IMR-90 (cell line): ENCODE measurements around the gene COG1. TPM values are rescaled to one million over a fixed set of nuclear protein-coding genes. Genes with fewer than 3 reads are reported as not detected.
A peak's percentile ranks its signal among the peaks of the same experiment; 100 is the strongest.

Source experiments
- ATAC-seq: fragments of 200-7000 bp; cut with Tn5 transposase; 2 replicates; pipeline ENCODE4 v1.9.1; 2020; ENCODE audit warnings: low read depth, mild to moderate bottlenecking, moderate library complexity
- BruUV-seq: library from RNA; stranded (reverse); fragments of 400-500 nt; replicated peaks from 2 replicates; lab custom pipeline; 2021; lab: Mats Ljungman, UMichigan
- CTCF ChIA-PET: fragments of 300-600 bp; formaldehyde crosslinking; extraction: SDS; loops from one replicate; lab custom pipeline; 2021; ENCODE audit warnings: antibody characterized with exemption; lab: Yijun Ruan, JAX
- POLR2A ChIA-PET: fragments of 300-600 bp; sonication (Branson Sonifier 250); formaldehyde crosslinking; loops from one replicate; lab custom pipeline; 2022; ENCODE audit warnings: antibody characterized with exemption; ENCODE audit not compliant: unreplicated experiment; lab: Charles Lee
- DNase-seq: peaks from one replicate; pipeline ENCODE4 v3.0.0; 2013
- H2AFZ ChIP-seq: replicated peaks from 2 replicates; pipeline ENCODE3; 2013; ENCODE audit warnings: low read length, mild to moderate bottlenecking; ENCODE audit not compliant: poor library complexity
- H2AK5ac ChIP-seq: 2 replicates; pipeline ENCODE4 v1.6.1; 2013; ENCODE audit warnings: low read depth, low read length, inconsistent platforms
- H2AK9ac ChIP-seq: replicated peaks from 2 replicates; pipeline ENCODE3; 2013; ENCODE audit warnings: mild to moderate bottlenecking, low read depth, low read length, moderate library complexity; ENCODE audit not compliant: poor library complexity
- H2BK120ac ChIP-seq: 2 replicates; pipeline ENCODE4 v1.6.1; 2013; ENCODE audit warnings: low read depth, low read length, inconsistent platforms
- H2BK15ac ChIP-seq: 3 replicates; pipeline ENCODE4 v1.6.1; 2013; ENCODE audit warnings: low read depth, low read length, inconsistent platforms
- H2BK20ac ChIP-seq: 2 replicates; pipeline ENCODE4 v1.6.1; 2013; ENCODE audit warnings: low read depth, mild to moderate bottlenecking, inconsistent platforms, low read length, moderate library complexity
- H2BK5ac ChIP-seq: 2 replicates; pipeline ENCODE4 v1.6.1; 2013; ENCODE audit warnings: mild to moderate bottlenecking, low read depth, low read length, inconsistent platforms; ENCODE audit not compliant: poor library complexity, severe bottlenecking
- H3K14ac ChIP-seq: replicated peaks from 2 replicates; pipeline ENCODE4 v1.6.1; 2013; ENCODE audit warnings: low read depth, low read length, inconsistent platforms
- H3K18ac ChIP-seq: 2 replicates; pipeline ENCODE4 v1.6.1; 2013; ENCODE audit warnings: low read depth, low read length, control low read depth
- H3K23ac ChIP-seq: 2 replicates; pipeline ENCODE4 v1.6.1; 2013; ENCODE audit warnings: low read depth, low read length, inconsistent platforms
- H3K27ac ChIP-seq: 2 replicates; pipeline ENCODE4 v1.5.1; 2013; ENCODE audit warnings: mild to moderate bottlenecking, control low read depth, low read length; ENCODE audit not compliant: insufficient read depth
- H3K27me3 ChIP-seq: 2 replicates; pipeline ENCODE4 v1.6.1; 2013; ENCODE audit warnings: low read length; ENCODE audit not compliant: control insufficient read depth, insufficient read depth
- H3K36me3 ChIP-seq: 2 replicates; pipeline ENCODE4 v1.6.1; 2013; ENCODE audit warnings: low read length, mixed read lengths; ENCODE audit not compliant: control insufficient read depth, insufficient read depth
- H3K4ac ChIP-seq: 2 replicates; pipeline ENCODE4 v1.6.1; 2013; ENCODE audit warnings: low read depth, low read length, inconsistent platforms
- H3K4me1 ChIP-seq: 2 replicates; pipeline ENCODE4 v1.6.1; 2013; ENCODE audit warnings: low read length, mixed read lengths; ENCODE audit not compliant: control insufficient read depth, insufficient read depth
- H3K4me2 ChIP-seq: 2 replicates; pipeline ENCODE4 v1.6.1; 2013; ENCODE audit warnings: low read depth, mild to moderate bottlenecking, control low read depth, low read length, moderate library complexity
- H3K4me3 ChIP-seq: 2 replicates; pipeline ENCODE4 v1.5.1; 2013; ENCODE audit warnings: low read depth, mild to moderate bottlenecking, control low read depth, low read length, moderate library complexity; ENCODE audit not compliant: insufficient read depth
- H3K56ac ChIP-seq: 2 replicates; pipeline ENCODE4 v1.6.1; 2013; ENCODE audit warnings: low read length, inconsistent platforms; ENCODE audit not compliant: insufficient read depth; ENCODE audit errors: extremely low read depth
- H3K79me1 ChIP-seq, 2 experiments: 2 replicates each; pipeline ENCODE4 v1.6.1; 2013; ENCODE audit warnings: low read length in 2 of 2, inconsistent platforms in 1 of 2, low read depth in 1 of 2
- H3K9ac ChIP-seq: 2 replicates; pipeline ENCODE4 v1.6.1; 2013; ENCODE audit warnings: low read depth, low read length, control low read depth
- H3K9me1 ChIP-seq: 2 replicates; pipeline ENCODE4 v1.6.1; 2013; ENCODE audit warnings: low read length, inconsistent platforms; ENCODE audit not compliant: insufficient read depth
- H3K9me3 ChIP-seq: 2 replicates; pipeline ENCODE4 v1.6.1; 2013; ENCODE audit warnings: low read length; ENCODE audit not compliant: control insufficient read depth, insufficient read depth
- H4K20me1 ChIP-seq: 2 replicates; pipeline ENCODE4 v1.6.1; 2013; ENCODE audit warnings: low read length, inconsistent platforms; ENCODE audit not compliant: insufficient read depth
- H4K5ac ChIP-seq: 2 replicates; pipeline ENCODE4 v1.6.1; 2013; ENCODE audit warnings: mild to moderate bottlenecking, low read depth, low read length, control low read depth
- H4K8ac ChIP-seq, 2 experiments: 2 replicates each; pipeline ENCODE4 v1.6.1; 2013; ENCODE audit warnings: low read depth in 2 of 2, low read length in 2 of 2, control low read depth in 1 of 2, inconsistent platforms in 1 of 2
- H4K91ac ChIP-seq: 2 replicates; pipeline ENCODE4 v1.6.1; 2013; ENCODE audit warnings: low read depth, low read length, inconsistent platforms; ENCODE audit not compliant: insufficient read depth
- BHLHE40 ChIP-seq: fragments of 150-350 bp; IDR thresholded peaks from 2 replicates; pipeline ENCODE4 v1.6.1; 2016; ENCODE audit warnings: mild to moderate bottlenecking, low read depth, low read length
- MXI1 ChIP-seq: IDR thresholded peaks from 2 replicates; pipeline ENCODE4 v1.6.1; 2012; ENCODE audit warnings: low read depth, mild to moderate bottlenecking, low read length, moderate library complexity, borderline replicate concordance
- RFX5 ChIP-seq: IDR thresholded peaks from 2 replicates; pipeline ENCODE4 v1.8.0; 2012; ENCODE audit warnings: low read depth, mild to moderate bottlenecking, low read length, moderate library complexity
- SMC3 ChIP-seq: fragments of 150-350 bp; IDR thresholded peaks from 2 replicates; pipeline ENCODE4 v1.6.1; 2016; ENCODE audit warnings: low read depth, mild to moderate bottlenecking, antibody characterized with exemption, low read length, moderate library complexity
- WGBS, 2 experiments: methylation state at CpG; one replicate each; pipeline versions ENCODE4 v1.1.5 to v1.1.7; 2013; ENCODE audit warnings: missing lambda C conversion rate in 2 of 2; ENCODE audit not compliant: insufficient read length in 1 of 2; ENCODE audit errors: extremely low coverage in 2 of 2; 5-methylcytosine and 5-hydroxymethylcytosine counted together
- dilution Hi-C: fragments of 300-500 bp; cut with HindIII; formaldehyde crosslinking; loops from one replicate; pipeline ENCODE4 v1.14.3; 2018; ENCODE audit warnings: low sequenced_read_pairs; ENCODE audit not compliant: unreplicated experiment
- in situ Hi-C: fragments of 300-500 bp; cut with MboI; formaldehyde crosslinking; loops from 3 replicates; pipeline ENCODE4 v1.14.3; 2019; ENCODE audit warnings: low sequenced_read_pairs, inconsistent platforms, mixed read lengths
- intact Hi-C: fragments of 100-400 bp; cut with micrococcal nuclease; formaldehyde crosslinking; loops from 2 replicates; pipeline ENCODE4 v1.10.0; 2022
- polyA plus RNA-seq, 3 experiments: library from polyadenylated mRNA; depleted of rRNA; stranded (reverse); fragments of >200 nt; gene quantifications; 2 replicates each; pipeline ENCODE4 v1.2.3, GENCODE V29; 2012; ENCODE audit warnings: low replicate concordance in 1 of 3
- total RNA-seq: library from RNA; depleted of rRNA; stranded (reverse); fragments of >200 nt; gene quantifications from 2 replicates; pipeline ENCODE4 v1.2.3, GENCODE V29; 2012

COG1 gene
- total and polyA plus RNA-seq, 2 of the 4 experiments (the other 2 are of a cell fraction): 18.3 to 35.1 TPM

- POLR2A ChIA-PET: no interaction called here
- WGBS, 2 experiments: no CpG with 5 or more reads among the region's 8 CpGs
- H3K14ac ChIP-seq: no peak overlapping the region
- ATAC-seq (no peak), DNase-seq (no peak)
- peaks cover 3% of the 10 kb centered on the region; the same call in 1 of the 2 replicates for H3K4me1 ChIP-seq
- no peak overlapping the region for H2BK5ac ChIP-seq
- H3K4ac ChIP-seq: no peak overlapping the region
- H3K9me1 ChIP-seq: 0 out of 2 replicates have a peak, but pooled peaks cover 2% of the 10 kb centered on the region
- H3K79me1 ChIP-seq: no peaks in the 10 kb centered on the region
- H3K23ac ChIP-seq: no peak overlapping the region
- H4K91ac ChIP-seq: no peak overlapping the region
- no peak overlapping the region for H3K9ac ChIP-seq
- no peaks in the 10 kb centered on the region for H4K20me1 ChIP-seq
- no peak overlapping the region for H3K27ac ChIP-seq
- no peak overlapping the region for H3K18ac ChIP-seq
- H2AK9ac ChIP-seq: no peak overlapping the region
- no peak overlapping the region for H2BK120ac ChIP-seq
- H2BK20ac ChIP-seq: no peak overlapping the region
- peak overlapping the region; percentile 13 for H2AFZ ChIP-seq
- no peak overlapping the region; the same call in 1 of the 2 replicates for H4K5ac ChIP-seq
- dilution Hi-C loops (no loop called here), in situ Hi-C loops (loop anchor here (5.0 to 10.0 kb wide), 2 partner anchors 170 to 432 kb away; no protein-coding TSS in a partner anchor), intact Hi-C loops (loop anchor here (1.0 kb wide), 3 partner anchors 171 to 597 kb away; no protein-coding TSS in a partner anchor)
- no peaks in the 10 kb centered on the region for H3K36me3 ChIP-seq
- no peak overlapping the region for H4K8ac ChIP-seq
- no peak overlapping the region for H2BK15ac ChIP-seq
- no peak overlapping the region for H3K4me3 ChIP-seq
- no peak overlapping the region for H2AK5ac ChIP-seq
- no TSS peak for BruUV-seq
- peaks cover 21% of the 10 kb centered on the region for H3K27me3 ChIP-seq
- no peaks in the 10 kb centered on the region for H3K9me3 ChIP-seq
- H3K4me2 ChIP-seq: no peak overlapping the region
- no peak for TF ChIP-seq BHLHE40
- TF ChIP-seq MXI1: no peak
- no peak for TF ChIP-seq SMC3
- no peak for TF ChIP-seq RFX5
- CTCF ChIA-PET: interaction anchor here (0.6 to 2.6 kb wide), 9 partner anchors 7 to 429 kb away, joined by 3 to 24 read pairs (median 3); partner anchors contain the start of gene SSTR2
- H3K56ac ChIP-seq: no peak overlapping the region
Measured at GRCh38 chr17:73156887-73157520, 35.9 kb upstream of the COG1 start.
